KMS-11 (cell line): Measurements from ENCODE around the gene IRF1.

Source experiments
- H2AFZ ChIP-seq: fragments of 200-600 bp; sonication (generic); 2 replicates; pipeline ENCODE4 v1.6.1; 2016; ENCODE audit warnings: antibody characterized with exemption, mixed run types, low read depth
- H3K27ac ChIP-seq: fragments of 200-600 bp; sonication (generic); 2 replicates; pipeline ENCODE4 v1.6.1; 2016; ENCODE audit warnings: mild to moderate bottlenecking, mixed run types
- H3K27me3 ChIP-seq: fragments of 200-600 bp; sonication (generic); 2 replicates; pipeline ENCODE4 v1.6.1; 2017; ENCODE audit warnings: mild to moderate bottlenecking, low read depth, mixed run types, moderate library complexity; ENCODE audit not compliant: insufficient read depth
- H3K36me3 ChIP-seq: fragments of 200-600 bp; sonication (generic); 2 replicates; pipeline ENCODE4 v1.6.1; 2017; ENCODE audit warnings: mild to moderate bottlenecking, mixed run types; ENCODE audit not compliant: insufficient read depth
- H3K4me1 ChIP-seq: fragments of 200-600 bp; sonication (generic); 2 replicates; pipeline ENCODE4 v1.6.1; 2016; ENCODE audit warnings: mild to moderate bottlenecking, low read depth, mixed run types; ENCODE audit not compliant: poor library complexity, severe bottlenecking
- H3K4me2 ChIP-seq: fragments of 200-600 bp; sonication (generic); 2 replicates; pipeline ENCODE4 v1.7.0; 2016; ENCODE audit warnings: mild to moderate bottlenecking, mixed run types
- H3K4me3 ChIP-seq: fragments of 200-600 bp; sonication (generic); IDR thresholded peaks from 2 replicates; pipeline ENCODE4 v1.6.1; 2017; ENCODE audit warnings: low read depth, low read length, mixed read lengths; ENCODE audit not compliant: insufficient read depth
- H3K79me2 ChIP-seq: fragments of 200-600 bp; sonication (generic); 2 replicates; pipeline ENCODE4 v1.6.1; 2016; ENCODE audit warnings: low read depth, mixed run types; ENCODE audit not compliant: insufficient read depth
- H3K9ac ChIP-seq: fragments of 200-600 bp; sonication (generic); 2 replicates; pipeline ENCODE4 v1.6.1; 2016; ENCODE audit warnings: mild to moderate bottlenecking, mixed run types
- H4K20me1 ChIP-seq: fragments of 200-600 bp; sonication (generic); 2 replicates; pipeline ENCODE4 v1.6.1; 2016; ENCODE audit warnings: mild to moderate bottlenecking, mixed run types; ENCODE audit not compliant: insufficient read depth
- CTCF ChIP-seq: fragments of 200-600 bp; sonication (generic); conservative IDR thresholded peaks from 2 replicates; pipeline ENCODE4 v1.6.1; 2017; ENCODE audit warnings: low read depth, mild to moderate bottlenecking, antibody characterized with exemption, low read length, moderate library complexity, mixed read lengths

IRF1 gene

GRCh38 chr5:132490484-132491367, at the start of gene IRF1:
Gene IRF1, minus strand, starts transcription at chr5:132490773. Its CDS starts 1,295 bp downstream, at chr5:132489478.
- Histone ChIP-seq H3K36me3 (no peaks in the 10 kb centered on the region; the same call in 1 of the 2 replicates), H3K4me2 (peak within 1 kb of the TSS; percentile 98), H3K79me2 (peaks cover 35% of the 10 kb centered on the region), H2AFZ (peak within 1 kb of the TSS; percentile 81; the same call in 1 of the 2 replicates), H3K27ac (peak within 1 kb of the TSS; percentile 83), H3K4me1 (peaks cover 61% of the 10 kb centered on the region), H3K9ac (peak within 1 kb of the TSS; percentile 87), H3K4me3 (no peak within 1 kb of the TSS), H3K27me3 (no peaks in the 10 kb centered on the region), H4K20me1 (peaks cover 22% of the 10 kb centered on the region)
- TF ChIP-seq CTCF, result no peak

GRCh38 chr5:132540149-132540548, 49.6 kb upstream of the IRF1 start:
- Histone ChIP-seq H3K27me3 (no peaks in the 10 kb centered on the region), H3K4me1 (no peaks in the 10 kb centered on the region), H3K4me2 (no peak overlapping the region), H4K20me1 (no peaks in the 10 kb centered on the region), H2AFZ (no peak overlapping the region), H3K79me2 (no peaks in the 10 kb centered on the region), H3K9ac (no peak overlapping the region), H3K27ac (no peak overlapping the region), H3K4me3 (no peak overlapping the region), H3K36me3 (no peaks in the 10 kb centered on the region; the same call in 1 of the 2 replicates)
- no peak for TF ChIP-seq CTCF

- Histone ChIP-seq H3K4me3 (no peak overlapping the region), H3K4me2 (no peak overlapping the region), H3K9ac (no peak overlapping the region), H3K79me2 (no peaks in the 10 kb centered on the region), H3K27ac (no peak overlapping the region), H3K4me1 (no peaks in the 10 kb centered on the region), H3K27me3 (no peaks in the 10 kb centered on the region), H2AFZ (no peak overlapping the region), H4K20me1 (no peaks in the 10 kb centered on the region), H3K36me3 (no peaks in the 10 kb centered on the region; the same call in 1 of the 2 replicates)
- no peak for TF ChIP-seq CTCF
Observed at GRCh38 chr5:132539716-132540115, 49.1 kb upstream of the IRF1 start.

- Histone ChIP-seq H4K20me1 (no peaks in the 10 kb centered on the region), H3K27ac (no peak overlapping the region), H3K4me1 (peaks cover 33% of the 10 kb centered on the region), H3K79me2 (no peaks in the 10 kb centered on the region), H3K4me3 (no peak overlapping the region), H3K27me3 (no peaks in the 10 kb centered on the region), H2AFZ (no peak overlapping the region), H3K36me3 (no peaks in the 10 kb centered on the region), H3K9ac (no peak overlapping the region), H3K4me2 (no peak overlapping the region)
- no peak for TF ChIP-seq CTCF
Observed at GRCh38 chr5:132530946-132531345, 40.4 kb upstream of the IRF1 start.
